HG03095 (cell line): ENCODE data around the gene SNCB.

Experiments
- ATAC-seq: cut with Tn5 transposase; IDR thresholded peaks from one replicate; pipeline ENCODE4 v1.9.1; 2021; ENCODE audit warnings: moderate library complexity; ENCODE audit not compliant: unreplicated experiment

SNCB gene

GRCh38 chr5:176577312-176578176 is 52.8 kb downstream of the SNCB start:
- ATAC-seq = no peak

GRCh38 chr5:176575488-176576422 is 54.6 kb downstream of the SNCB start:
- no peak for ATAC-seq

GRCh38 chr5:176575066-176575465 is 55.3 kb downstream of the SNCB start:
- ATAC-seq = no peak

GRCh38 chr5:176574297-176574591 is 56.1 kb downstream of the SNCB start:
- ATAC-seq = no peak

- ATAC-seq = no peak
Observed at GRCh38 chr5:176573564-176574296, 56.6 kb downstream of the SNCB start.
